CD14-positive monocyte (primary cell): Measurements from ENCODE around the gene AHI1. TPM values are rescaled to one million over a fixed set of nuclear protein-coding genes. Genes with fewer than 3 reads are reported as not detected.
A peak's percentile ranks its signal among the peaks of the same experiment; 100 is the strongest.

ENCODE experiments used
- DNase-seq, 3 donors: peaks; one replicate each; pipeline ENCODE4 v3.0.0-alpha.2; 2011 to 2022
- H2AFZ ChIP-seq: 2 replicates; pipeline ENCODE4 v1.6.0; 2012; ENCODE audit warnings: mild to moderate bottlenecking, low read depth, low read length, inconsistent platforms; ENCODE audit not compliant: insufficient read depth, poor library complexity, severe bottlenecking
- H3K27ac ChIP-seq, 2 donors: 1 replicate in 1 of 2; 2 replicates in 1 of 2; pipeline ENCODE4 v1.5.1; 2012 to 2013; ENCODE audit warnings: low read length in 2 of 2, control low read depth in 1 of 2, inconsistent platforms in 1 of 2, low read depth in 1 of 2, mild to moderate bottlenecking in 1 of 2
- H3K27me3 ChIP-seq, 2 donors: one replicate each; pipeline versions ENCODE4 v1.6.0 to v1.6.1; 2011 to 2013; ENCODE audit warnings: low read length in 2 of 2; ENCODE audit not compliant: control insufficient read depth in 2 of 2, insufficient read depth in 2 of 2
- H3K36me3 ChIP-seq, 2 donors: replicated peaks in 1 of 2; 1 replicate in 1 of 2; 2 replicates in 1 of 2; pipeline versions ENCODE4 v1.5.1 to v1.6.1; 2012 to 2013; ENCODE audit warnings: low read length in 2 of 2, control low read depth in 1 of 2, inconsistent platforms in 1 of 2, mild to moderate bottlenecking in 1 of 2; ENCODE audit not compliant: insufficient read depth in 2 of 2, control insufficient read depth in 1 of 2
- H3K4me1 ChIP-seq, 2 donors: 1 replicate in 1 of 2; 2 replicates in 1 of 2; pipeline versions ENCODE4 v1.5.1 to v1.6.1; 2012 to 2013; ENCODE audit warnings: low read length in 2 of 2, control low read depth in 1 of 2, inconsistent platforms in 1 of 2, mild to moderate bottlenecking in 1 of 2, moderate library complexity in 1 of 2; ENCODE audit not compliant: insufficient read depth in 2 of 2, control insufficient read depth in 1 of 2
- H3K4me2 ChIP-seq: replicated peaks from 2 replicates; pipeline ENCODE3; 2012; ENCODE audit warnings: low read length, moderate library complexity, mild to moderate bottlenecking; ENCODE audit not compliant: poor library complexity, severe bottlenecking; ENCODE audit errors: extremely low read depth
- H3K4me3 ChIP-seq, 3 experiments: fragments of 200-600 bp in 1 of 3; sonication (generic) in 1 of 3; replicated peaks in 1 of 3; 1 replicate in 2 of 3; 2 replicates in 1 of 3; pipeline ENCODE4 v1.5.1; 2011 to 2013; ENCODE audit warnings: low read length in 3 of 3, mild to moderate bottlenecking in 3 of 3, control low read depth in 2 of 3, low read depth in 2 of 3, inconsistent platforms in 1 of 3, moderate library complexity in 1 of 3
- H3K79me2 ChIP-seq: 2 replicates; pipeline ENCODE4 v1.6.0; 2012; ENCODE audit warnings: mild to moderate bottlenecking, control low read depth, inconsistent platforms, low read length, moderate library complexity; ENCODE audit not compliant: insufficient read depth
- H3K9ac ChIP-seq: 2 replicates; pipeline ENCODE4 v1.6.0; 2017; ENCODE audit warnings: low read length, mild to moderate bottlenecking; ENCODE audit not compliant: insufficient read depth, poor library complexity, severe bottlenecking
- H3K9me3 ChIP-seq, 2 donors: replicated peaks in 1 of 2; 1 replicate in 1 of 2; 2 replicates in 1 of 2; pipeline versions ENCODE4 v1.5.1 to v1.6.1; 2012 to 2013; ENCODE audit warnings: low read length in 2 of 2, control low read depth in 1 of 2; ENCODE audit not compliant: control insufficient read depth in 1 of 2, insufficient read depth in 1 of 2
- H4K20me1 ChIP-seq: 2 replicates; pipeline ENCODE4 v1.6.0; 2012; ENCODE audit warnings: mild to moderate bottlenecking, low read length, control low read depth, moderate library complexity; ENCODE audit not compliant: insufficient read depth
- H3K27ac Mint-ChIP-seq, 7 donors: one replicate each; pipeline ENCODE4 v1.8.0; 2020; ENCODE audit warnings: mild to moderate bottlenecking in 7 of 7, mixed read lengths in 7 of 7, moderate library complexity in 6 of 7, inconsistent platforms in 2 of 7
- H3K27me3 Mint-ChIP-seq, 3 donors: one replicate each; pipeline ENCODE4 v1.8.0; 2021 to 2022; ENCODE audit warnings: low read depth in 3 of 3, mild to moderate bottlenecking in 3 of 3, mixed read lengths in 3 of 3, moderate library complexity in 3 of 3, inconsistent platforms in 1 of 3
- H3K36me3 Mint-ChIP-seq, 2 donors: one replicate each; pipeline ENCODE4 v1.8.0; 2020; ENCODE audit warnings: mixed read lengths in 2 of 2, inconsistent platforms in 1 of 2, mild to moderate bottlenecking in 1 of 2
- H3K4me1 Mint-ChIP-seq: one replicate; pipeline ENCODE4 v1.8.0; 2020; ENCODE audit warnings: mild to moderate bottlenecking, mixed read lengths
- H3K4me3 Mint-ChIP-seq, 2 donors: one replicate each; pipeline ENCODE4 v1.8.0; 2020; ENCODE audit warnings: mild to moderate bottlenecking in 2 of 2, mixed read lengths in 2 of 2, moderate library complexity in 1 of 2
- H3K9me3 Mint-ChIP-seq, 7 donors: one replicate each; pipeline ENCODE4 v1.8.0; 2020 to 2022; ENCODE audit warnings: mixed read lengths in 7 of 7, mild to moderate bottlenecking in 6 of 7, moderate library complexity in 6 of 7, inconsistent platforms in 2 of 7
- CTCF ChIP-seq: fragments of 200-600 bp; IDR thresholded peaks from one replicate; pipeline ENCODE4 v1.8.0; 2022; ENCODE audit warnings: antibody characterized with exemption, mild to moderate bottlenecking
- WGBS: methylation state at CpG from one replicate; pipeline ENCODE4 v1.1.5; 2013; ENCODE audit warnings: missing lambda C conversion rate; ENCODE audit not compliant: insufficient coverage; 5-methylcytosine and 5-hydroxymethylcytosine counted together
- intact Hi-C, 2 donors: fragments of 100-400 bp; cut with micrococcal nuclease; formaldehyde crosslinking; loops; one replicate each; pipeline versions ENCODE4 v1.15.0 to v1.15.1; 2023
- polyA plus RNA-seq, 3 donors: library from polyadenylated mRNA; depleted of rRNA in 1 of 3; unstranded in 2 of 3; stranded (reverse) in 1 of 3; fragments of 300-500 nt in 2 of 3; fragments of >200 nt in 1 of 3; fragmentation: Illumina TruSeq in 2 of 3; gene quantifications; 1 replicate in 2 of 3; 2 replicates in 1 of 3; pipeline ENCODE4 v1.2.3, GENCODE V29; 2012 to 2021

The AHI1 gene
- polyA plus RNA-seq, 3 donors: 0.91 to 2.8 (median 1.4) TPM

DNA sequence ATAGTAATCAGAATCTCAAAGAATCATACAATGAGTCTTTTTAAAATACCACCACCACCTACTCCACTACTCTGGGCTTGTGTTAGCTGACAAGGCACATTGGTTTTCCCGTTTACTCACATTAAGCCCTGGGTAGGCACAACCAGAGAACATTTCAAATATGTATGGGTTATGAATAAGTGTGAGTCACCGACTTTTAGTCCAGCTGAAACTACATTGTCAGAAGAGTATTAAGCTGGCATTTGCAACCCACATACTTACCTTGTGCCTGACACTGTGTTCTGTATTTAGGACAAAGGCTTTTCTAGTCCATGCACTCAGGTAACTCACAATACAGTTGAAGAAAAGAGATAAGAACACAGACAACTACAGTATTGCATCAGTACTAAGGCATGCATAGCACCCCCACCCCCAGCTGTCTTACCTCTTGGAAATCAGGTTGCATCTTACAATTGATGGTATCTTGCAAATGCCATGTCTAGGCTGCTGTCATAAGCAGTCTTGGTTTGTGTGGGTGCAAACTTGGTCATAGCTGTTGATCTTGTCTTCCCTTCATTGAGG is 40.3 kb upstream of the AHI1 start:
- WGBS: no CpG with 5 or more reads among the region's 2 CpGs
- TF ChIP-seq CTCF: no peak
- no peaks in the 10 kb centered on the region for H3K36me3 ChIP-seq
- H3K4me1 Mint-ChIP-seq: peaks cover 6% of the 10 kb centered on the region
- peaks cover 0 to 2% (median 0%) of the 10 kb centered on the region in 7 donors for H3K9me3 Mint-ChIP-seq
- peaks cover 0 to 5% of the 10 kb centered on the region in 2 donors for H3K4me1 ChIP-seq
- H3K4me2 ChIP-seq: no peak overlapping the region
- intact Hi-C loops: loop anchor here in 1 of 2 donors (10.0 kb wide), 1 partner anchor 687 kb away; no protein-coding TSS in a partner anchor
- peaks cover 0 to 2% (median 0%) of the 10 kb centered on the region in 3 donors for H3K27me3 Mint-ChIP-seq
- no peaks in the 10 kb centered on the region for H3K36me3 Mint-ChIP-seq
- no peak overlapping the region for H3K4me3 Mint-ChIP-seq
- no peaks in the 10 kb centered on the region for H3K79me2 ChIP-seq
- no peak overlapping the region for H2AFZ ChIP-seq
- no peak overlapping the region for H3K27ac Mint-ChIP-seq
- no peaks in the 10 kb centered on the region for H4K20me1 ChIP-seq
- no peak overlapping the region for H3K9ac ChIP-seq
- H3K27ac ChIP-seq: no peak overlapping the region
- no peak for DNase-seq
- H3K9me3 ChIP-seq: peaks cover 2 to 3% of the 10 kb centered on the region in 2 donors
- H3K4me3 ChIP-seq: no peak overlapping the region
- H3K27me3 ChIP-seq: no peaks in the 10 kb centered on the region

DNA sequence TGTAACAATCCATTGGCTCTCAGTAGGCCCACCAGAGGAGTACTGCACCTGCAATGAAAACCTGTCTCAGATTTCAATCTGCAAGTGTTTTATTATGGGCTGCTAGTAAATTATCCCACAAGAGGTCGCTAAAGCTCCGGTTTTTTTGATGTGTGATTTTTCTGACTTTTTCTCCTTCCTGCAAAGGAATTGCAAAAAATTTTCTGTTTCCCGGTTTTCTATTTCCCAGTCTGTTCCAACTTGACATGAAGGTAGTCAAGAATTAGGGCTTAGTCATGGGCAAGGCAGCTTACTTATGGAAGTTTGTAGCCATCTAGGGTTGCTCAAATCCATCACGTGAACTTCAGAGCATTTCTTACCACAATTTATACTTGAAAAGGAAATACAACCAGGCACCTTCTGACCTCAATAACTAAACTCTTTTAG is 38.5 kb upstream of the AHI1 start:
- Mint-ChIP-seq H3K9me3 (no peaks in the 10 kb centered on the region), H3K27me3 (no peaks in the 10 kb centered on the region), H3K4me3 (no peak overlapping the region)

More for the DNA sequence above, 38.5 kb upstream of the AHI1 start:
- Histone ChIP-seq H2AFZ (peak overlapping the region; percentile 56), H3K9me3 (peaks cover 3 to 10% of the 10 kb centered on the region in 2 donors), H4K20me1 (no peaks in the 10 kb centered on the region), H3K4me3 (no peak overlapping the region), H3K4me1 (peaks cover 0 to 5% of the 10 kb centered on the region in 2 donors), H3K27ac (no peak overlapping the region), H3K4me2 (peak overlapping the region; percentile 3), H3K36me3 (no peaks in the 10 kb centered on the region), H3K27me3 (no peaks in the 10 kb centered on the region), H3K79me2 (no peaks in the 10 kb centered on the region), H3K9ac (no peak overlapping the region)
- peak in 2 of 3 donors; percentile 11 to 27 for DNase-seq
- peak; percentile 59 for TF ChIP-seq CTCF
- intact Hi-C loops: loop anchor here in 1 of 2 donors (10.0 kb wide), 1 partner anchor 689 kb away; no protein-coding TSS in a partner anchor
- 0% methylated on average over 3 of the region's 4 CpGs for WGBS
- H3K4me1 Mint-ChIP-seq: peaks cover 6% of the 10 kb centered on the region
- no peaks in the 10 kb centered on the region for H3K36me3 Mint-ChIP-seq
- H3K27ac Mint-ChIP-seq: no peak overlapping the region
